NOMO-1 treated with DMSO at 0.1 percent for 48 hours (cell line): ENCODE measurements around the gene OTUB2.

ENCODE experiments used
- DNase-seq: peaks from one replicate; lab custom pipeline; 2025; ENCODE audit not compliant: unreplicated experiment; lab: John Stamatoyannopoulos, UW

The OTUB2 gene

GRCh38 chr14:94097091-94097490 lies 71.0 kb downstream of the OTUB2 start:
- DNase-seq: no peak
